GM21381 (cell line): ENCODE results near the gene FHL3.
"Not testable (repeated sequence)": the region's sequence is repeated elsewhere in the genome, so short reads cannot be mapped to it uniquely, and the experiment has no call there.

Source experiments
- ATAC-seq: cut with Tn5 transposase; IDR thresholded peaks from one replicate; pipeline ENCODE4 v1.9.1; 2021; ENCODE audit warnings: mild to moderate bottlenecking, moderate library complexity; ENCODE audit not compliant: unreplicated experiment

FHL3 gene

DNA sequence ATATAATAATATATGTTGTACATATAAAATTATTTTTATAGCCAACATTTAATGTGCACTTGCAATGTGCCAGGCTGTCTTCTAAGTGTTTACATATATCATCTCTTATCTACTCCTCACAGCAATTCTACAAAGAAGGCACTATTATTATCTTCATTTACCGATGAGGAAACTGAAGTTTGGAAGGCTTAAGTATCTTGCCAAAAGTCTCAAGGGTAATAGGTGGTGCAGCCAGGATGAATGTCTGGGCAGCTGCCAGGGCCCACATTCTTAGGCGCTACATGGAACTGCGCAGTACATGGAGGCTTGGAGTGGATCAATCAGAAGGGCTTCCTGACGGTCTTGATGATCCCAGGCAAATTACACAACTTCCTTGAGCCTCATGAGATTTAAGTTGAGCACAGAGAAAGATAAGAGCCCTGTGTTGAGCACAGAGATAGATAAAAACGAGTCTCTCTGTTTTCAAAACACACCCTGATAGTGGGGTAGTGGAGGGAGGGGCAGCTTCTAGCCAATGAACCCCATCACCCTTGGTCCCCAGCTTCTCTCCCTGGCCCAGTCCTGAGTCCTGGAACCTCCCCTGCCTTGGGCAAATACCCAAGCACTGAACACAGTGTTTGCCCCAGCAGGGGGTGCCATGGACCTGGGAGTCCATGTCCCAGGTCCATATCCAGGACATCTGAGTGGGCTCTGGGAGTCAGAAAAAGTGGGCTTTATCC is 32.1 kb upstream of the FHL3 start:
- ATAC-seq: no peak

GRCh38 chr1:38034871-38035270 is 29.6 kb upstream of the FHL3 start:
- no peak for ATAC-seq

GRCh38 chr1:38032992-38033391 is 27.7 kb upstream of the FHL3 start:
- ATAC-seq: not testable (repeated sequence)

- no peak for ATAC-seq
These were observed 26.2 kb upstream of the FHL3 start for GRCh38 chr1:38031513-38031866.

DNA sequence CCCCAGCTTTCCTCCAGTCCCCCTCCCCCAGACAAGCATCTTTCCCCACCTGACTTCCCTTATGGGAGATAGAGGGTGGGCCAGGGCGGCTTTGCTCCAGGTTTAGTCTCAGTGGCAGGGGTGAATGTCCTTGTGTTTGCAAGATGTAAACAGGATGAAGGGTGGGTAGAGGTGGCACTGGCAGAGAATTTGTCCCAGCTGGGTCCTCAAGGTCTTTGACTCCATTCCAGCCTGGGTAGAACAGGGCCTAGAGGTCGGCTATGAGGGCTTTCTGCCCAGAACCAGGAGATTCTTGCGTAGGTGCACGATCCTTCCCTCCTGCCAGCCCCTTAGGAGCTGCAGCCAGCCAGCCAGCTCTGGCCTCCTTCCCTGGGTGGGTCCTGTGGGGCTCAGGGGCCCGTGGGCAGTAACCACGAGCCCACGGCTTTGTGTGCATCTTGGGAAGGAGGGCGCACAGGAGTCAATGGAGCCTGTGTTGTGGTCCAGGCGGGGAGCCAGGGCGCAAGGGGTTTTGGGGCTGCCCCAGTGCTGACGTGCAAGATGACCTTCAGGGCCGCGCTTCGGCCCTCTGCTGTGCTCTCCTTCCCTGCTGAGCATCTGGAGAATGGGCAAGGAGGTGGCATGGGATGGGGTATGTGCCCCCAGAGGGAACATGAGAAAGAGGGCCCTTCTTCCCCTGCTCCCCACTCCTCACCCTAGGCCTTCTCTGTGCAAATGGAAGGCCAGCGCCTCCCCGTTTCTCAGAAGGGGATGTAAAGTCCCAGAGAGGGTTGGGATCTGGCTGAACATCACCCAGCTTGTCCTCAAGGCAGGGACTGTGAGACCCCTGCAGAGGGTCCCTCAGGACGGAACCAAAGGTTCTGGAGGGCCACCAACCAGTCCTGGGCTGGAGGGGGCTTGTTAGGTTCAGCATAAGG is 25.5 kb upstream of the FHL3 start:
- no peak for ATAC-seq

- peak; percentile 46 for ATAC-seq
These were observed 24.6 kb upstream of the FHL3 start for GRCh38 chr1:38029685-38030511.

DNA sequence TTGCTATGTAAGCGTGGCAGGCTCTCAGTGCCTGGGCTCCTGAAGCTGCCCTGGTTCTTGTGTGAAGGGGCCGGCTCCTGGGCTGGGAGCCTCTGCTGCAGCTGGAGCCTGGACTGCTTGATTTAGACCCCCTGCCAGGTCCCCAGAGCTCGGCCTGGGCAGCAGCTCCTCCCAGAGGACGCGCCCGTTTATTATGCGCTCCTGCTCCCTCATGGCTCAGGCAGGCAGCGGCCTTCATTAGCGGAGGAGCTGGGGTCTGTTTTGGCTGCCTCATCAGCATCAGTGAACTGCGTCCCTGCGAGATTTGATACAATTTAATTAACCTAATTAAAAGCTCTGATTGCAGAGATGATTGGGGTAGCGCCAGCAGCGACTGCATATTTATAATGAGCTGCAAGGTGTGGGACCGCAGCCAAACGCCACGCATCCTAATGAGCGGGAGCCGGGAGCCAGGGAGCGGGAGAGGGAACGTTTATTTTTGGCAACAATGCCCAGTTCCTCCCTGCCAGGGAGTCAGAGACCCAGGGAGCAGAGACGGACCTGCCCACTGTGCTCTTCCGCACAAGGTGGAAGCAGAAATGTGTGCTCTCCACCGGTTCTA is 23.9 kb upstream of the FHL3 start:
- no peak for ATAC-seq

DNA sequence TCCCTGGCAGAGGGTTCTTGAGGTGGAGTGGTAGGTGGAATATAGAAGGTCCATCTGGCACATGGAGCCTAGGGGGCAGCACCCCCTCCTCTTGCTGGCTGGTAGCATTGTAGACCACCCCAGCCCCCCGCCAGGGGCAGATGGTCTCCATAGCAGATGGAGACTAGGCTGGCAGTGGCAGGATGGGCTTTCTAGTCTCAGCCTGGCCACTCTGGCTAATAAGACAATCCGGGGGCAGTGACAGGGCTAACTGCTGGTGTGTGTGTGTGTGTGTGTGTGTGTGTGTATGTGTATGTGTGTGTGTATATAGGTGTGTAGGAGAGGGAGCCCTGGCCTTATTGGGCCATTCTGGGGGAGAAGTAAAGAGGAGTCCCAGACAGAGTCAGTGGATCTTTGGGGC is 23.4 kb upstream of the FHL3 start:
- ATAC-seq: no peak

DNA sequence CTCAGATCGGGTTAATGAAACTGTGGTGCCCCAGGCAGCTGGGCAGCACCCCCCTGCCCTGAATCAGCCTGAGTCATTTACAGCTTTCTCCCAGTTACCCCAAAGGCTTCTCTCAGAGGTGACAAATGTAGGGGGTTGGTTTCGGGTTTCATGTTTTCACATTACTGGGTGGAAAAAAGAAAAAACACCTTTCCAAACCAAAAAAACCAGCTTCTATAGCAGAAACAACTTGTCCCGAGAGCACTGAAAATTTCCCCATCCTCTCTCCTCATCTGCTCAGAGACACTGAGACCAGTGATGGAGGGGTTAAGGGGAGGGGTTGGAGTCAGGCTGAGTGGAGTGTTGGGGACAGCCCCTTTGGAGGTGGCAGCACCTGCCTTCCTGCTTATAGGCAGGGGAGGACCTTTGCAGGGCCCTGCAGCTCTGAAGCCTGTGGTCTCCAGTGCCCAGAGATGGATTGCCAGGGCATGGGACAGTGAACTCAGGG is 22.8 kb upstream of the FHL3 start:
- peak; percentile 64 for ATAC-seq

- ATAC-seq: no peak
These were observed 22.1 kb upstream of the FHL3 start for GRCh38 chr1:38027201-38028104.

DNA sequence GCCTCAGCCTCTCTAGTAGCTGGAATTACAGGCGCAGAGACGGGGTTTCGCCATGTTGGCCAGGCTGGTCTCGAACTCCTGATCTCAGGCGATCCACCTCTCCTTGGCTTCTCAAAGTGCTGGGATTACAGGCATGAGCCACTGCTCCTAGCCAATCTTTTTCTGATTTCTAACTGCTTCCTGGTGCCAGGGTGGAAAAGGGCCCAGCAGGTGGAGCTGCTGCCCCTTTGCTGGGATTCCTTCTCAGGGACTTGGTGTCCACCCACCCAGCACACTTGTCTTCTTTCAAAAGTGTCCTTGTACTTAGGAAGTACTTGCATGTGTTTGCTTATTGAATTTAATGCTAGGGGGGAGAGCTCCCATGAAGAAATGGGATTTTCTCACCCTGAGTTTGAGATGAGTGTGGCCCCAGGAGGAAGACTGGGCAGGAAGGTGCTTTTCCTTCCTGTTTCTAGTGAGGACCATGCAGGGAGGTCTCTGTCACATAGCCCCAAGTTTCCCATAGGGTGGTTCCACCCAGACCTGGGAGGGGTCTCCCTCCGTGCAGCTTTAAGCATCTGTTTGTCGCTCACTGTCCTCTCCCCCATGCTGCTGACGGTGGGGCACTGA is 21.4 kb upstream of the FHL3 start:
- no peak for ATAC-seq

DNA sequence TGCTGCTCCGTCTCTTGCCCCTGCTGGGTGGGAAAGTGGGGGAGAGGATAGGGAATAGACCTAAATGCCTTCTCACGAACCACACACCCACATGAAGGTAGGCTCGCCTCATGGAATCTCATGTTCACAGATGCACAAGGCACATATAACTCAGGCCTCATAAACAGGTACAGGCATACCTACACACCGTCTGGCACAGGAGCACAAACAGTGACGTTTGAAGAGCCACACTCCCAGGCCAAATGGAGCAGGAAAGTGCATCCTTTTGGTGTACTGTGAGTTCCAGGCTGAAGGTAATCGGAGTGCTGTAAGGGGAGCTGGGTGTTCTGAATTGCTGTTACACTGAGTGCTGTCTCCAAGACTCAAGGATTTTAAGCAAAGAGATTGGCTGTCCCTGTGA is 20.4 kb upstream of the FHL3 start:
- no peak for ATAC-seq

DNA sequence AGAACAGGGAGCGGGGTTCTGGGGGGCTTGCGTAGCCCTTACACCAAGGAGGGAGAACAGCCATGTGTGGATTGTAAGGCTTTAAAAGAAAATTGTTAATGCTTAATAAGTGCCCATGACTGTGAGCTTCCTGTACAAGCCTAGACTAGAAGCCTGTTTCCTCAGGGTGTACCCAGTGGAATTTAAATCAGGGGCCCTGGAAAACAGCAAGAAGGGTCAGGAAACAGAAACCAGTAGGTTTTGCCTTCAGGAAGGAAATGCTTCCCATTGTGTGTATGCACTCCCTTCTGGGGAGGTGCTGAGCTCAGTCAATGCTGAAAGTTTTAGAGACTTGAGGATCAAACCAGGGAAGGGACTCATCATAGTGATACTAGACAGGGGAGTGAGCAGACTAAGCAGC is 19.9 kb upstream of the FHL3 start:
- ATAC-seq: no peak

DNA sequence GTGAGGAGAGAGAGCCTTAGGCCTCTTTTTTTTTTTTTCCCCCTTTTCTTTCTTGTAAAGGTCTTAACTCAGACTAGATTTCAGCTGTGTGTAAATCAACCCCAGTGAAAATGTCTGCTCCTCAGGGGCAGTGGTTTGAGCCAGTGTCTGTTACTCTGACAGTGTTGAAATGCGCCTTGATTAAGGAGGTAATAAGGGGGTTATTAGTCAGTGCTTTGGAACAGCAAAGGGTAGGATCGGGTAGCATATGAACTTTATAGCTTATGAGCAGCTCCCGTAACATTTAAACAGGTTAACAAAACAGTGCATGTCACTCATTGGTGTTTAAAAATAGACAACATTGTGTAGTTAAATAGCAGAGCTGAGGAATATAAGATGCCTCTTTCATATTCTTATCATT is 17.5 kb upstream of the FHL3 start:
- no peak for ATAC-seq

DNA sequence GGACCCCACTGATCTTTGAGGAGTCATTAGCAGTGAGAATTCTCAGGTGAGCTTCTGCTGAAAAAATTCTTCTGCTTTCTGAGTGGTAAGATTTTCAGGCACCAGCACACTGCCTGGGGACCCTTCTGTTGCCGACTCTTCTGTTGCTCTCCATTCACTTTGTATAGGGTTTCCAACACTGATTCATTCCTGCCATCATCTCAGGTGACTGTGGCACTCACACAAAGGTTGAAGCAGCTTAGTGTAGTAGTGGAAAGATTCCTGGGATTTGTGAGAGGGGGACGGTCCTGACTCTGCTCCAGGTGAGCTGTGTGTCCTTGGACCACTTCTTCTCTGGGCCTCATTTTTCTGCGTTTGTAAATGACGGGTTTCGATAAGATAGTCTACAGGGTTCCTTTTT is 16.7 kb upstream of the FHL3 start:
- ATAC-seq: no peak

DNA sequence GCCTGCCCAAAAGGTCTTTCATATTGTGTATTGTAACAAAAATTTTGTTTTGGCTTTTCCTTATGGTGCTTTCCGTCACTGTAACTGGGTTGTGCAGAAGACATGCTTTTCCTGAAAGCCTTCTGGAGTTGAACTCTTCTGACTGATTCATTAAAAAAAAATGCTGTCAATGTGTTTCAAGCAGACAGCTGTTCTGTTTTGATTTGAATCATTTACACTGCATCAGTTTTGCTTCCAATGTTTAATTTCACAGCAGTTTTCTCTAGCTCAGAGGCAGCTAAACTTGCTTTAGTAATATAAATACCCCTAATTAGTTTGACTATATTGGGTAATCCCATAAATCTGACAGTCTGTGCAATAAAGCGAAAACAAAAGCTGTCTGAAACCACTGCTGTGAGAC is 15.1 kb upstream of the FHL3 start:
- ATAC-seq: no peak

DNA sequence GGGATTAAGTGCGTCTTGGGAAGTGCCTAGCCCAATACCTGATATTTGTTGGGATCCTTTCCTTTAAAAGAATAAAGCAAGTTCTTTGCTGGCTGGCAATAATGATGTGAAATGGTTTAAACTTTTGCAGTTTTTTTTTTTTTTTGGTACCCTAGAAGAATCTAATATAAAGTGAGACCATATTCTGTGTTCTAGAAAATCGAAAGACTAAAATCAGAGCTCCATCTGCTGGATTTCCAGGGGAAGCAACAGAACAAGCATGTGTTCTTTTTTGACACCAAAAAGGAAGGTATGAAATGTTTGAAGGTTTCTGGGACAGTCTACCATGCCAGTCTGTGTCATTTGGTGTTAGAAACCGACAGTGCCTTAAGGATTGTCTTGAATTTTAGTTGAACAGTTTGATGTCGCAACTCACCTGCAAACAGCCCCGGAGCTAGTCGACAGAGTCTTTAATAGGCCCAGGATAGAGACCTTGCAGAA is 13.6 kb upstream of the FHL3 start:
- ATAC-seq: no peak

- no peak for ATAC-seq
These were observed 10.8 kb upstream of the FHL3 start for GRCh38 chr1:38015978-38016725.
